GM13977 (cell line): ENCODE results near the gene PYGL.

Experiments used
- DNase-seq: peaks from one replicate; pipeline ENCODE4 v3.0.0; 2012; ENCODE audit warnings: low spot score
- CTCF ChIP-seq: IDR thresholded peaks from 2 replicates; pipeline ENCODE4 v1.5.1; 2012; ENCODE audit warnings: mild to moderate bottlenecking, control low read depth; ENCODE audit not compliant: insufficient read depth; ENCODE audit errors: extremely low read depth, missing control alignments
- in situ Hi-C: fragments of 300-500 bp; cut with MboI; formaldehyde crosslinking; loops from one replicate; pipeline ENCODE4 v1.12.0; 2022; ENCODE audit warnings: low sequenced_read_pairs, low pct_unique_long_range_greater_than_20kb, mixed read lengths, inconsistent platforms; ENCODE audit not compliant: unreplicated experiment

Gene PYGL

GRCh38 chr14:50943943-50944646, at the start of gene PYGL:
Gene PYGL (minus strand): TSS chr14:50944483. CDS start chr14:50944403, 80 bp downstream.
- TF ChIP-seq CTCF, result no peak
- in situ Hi-C loops, result no loop called here
- DNase-seq, result peak; percentile 70

- in situ Hi-C loops, result no loop called here
- TF ChIP-seq CTCF, result no peak
- no peak for DNase-seq
Measured at GRCh38 chr14:50985859-50986331, 41.6 kb upstream of the PYGL start.

- no peak for TF ChIP-seq CTCF
- no peak for DNase-seq
- in situ Hi-C loops, result no loop called here
Measured at GRCh38 chr14:50985124-50985858, 41.0 kb upstream of the PYGL start.

GRCh38 chr14:50984036-50984710, 39.9 kb upstream of the PYGL start:
- TF ChIP-seq CTCF, result no peak
- in situ Hi-C loops, result no loop called here
- DNase-seq, result no peak

- TF ChIP-seq CTCF, result no peak
- in situ Hi-C loops, result no loop called here
- DNase-seq, result no peak
Measured at GRCh38 chr14:50979941-50980850, 35.9 kb upstream of the PYGL start.

- TF ChIP-seq CTCF, result no peak
- DNase-seq, result peak; percentile 34
- in situ Hi-C loops, result no loop called here
Measured at GRCh38 chr14:50978888-50979287, 34.6 kb upstream of the PYGL start.
